ENCODE results near the gene SEC31A. TPM values are rescaled to one million over a fixed set of nuclear protein-coding genes. Genes with fewer than 3 reads are reported as not detected.

Gene SEC31A
- total and polyA plus RNA-seq, 2 experiments from 2014 or later: 91.0 to 98.8 TPM

DNA sequence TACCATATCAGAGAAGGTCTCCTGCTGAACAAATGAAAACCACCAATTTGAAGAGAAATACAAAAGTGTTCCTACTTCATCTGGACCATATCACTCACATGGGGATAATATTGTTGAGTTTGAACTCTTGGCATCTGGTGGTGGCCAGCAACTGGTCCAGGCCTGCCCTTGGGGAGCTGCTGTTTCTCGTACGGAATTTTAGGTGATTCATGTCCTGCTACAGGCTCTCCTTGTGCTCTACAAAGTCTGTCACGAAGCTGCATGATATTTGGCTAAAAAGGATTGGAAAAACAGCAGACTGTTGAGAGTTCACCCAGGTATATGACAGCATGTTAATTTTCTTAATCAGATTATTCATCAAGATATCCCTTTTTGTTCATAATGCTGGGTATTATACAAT lies 42.2 kb downstream of the SEC31A start (continued):
- TF ChIP-seq, protein P1, sequence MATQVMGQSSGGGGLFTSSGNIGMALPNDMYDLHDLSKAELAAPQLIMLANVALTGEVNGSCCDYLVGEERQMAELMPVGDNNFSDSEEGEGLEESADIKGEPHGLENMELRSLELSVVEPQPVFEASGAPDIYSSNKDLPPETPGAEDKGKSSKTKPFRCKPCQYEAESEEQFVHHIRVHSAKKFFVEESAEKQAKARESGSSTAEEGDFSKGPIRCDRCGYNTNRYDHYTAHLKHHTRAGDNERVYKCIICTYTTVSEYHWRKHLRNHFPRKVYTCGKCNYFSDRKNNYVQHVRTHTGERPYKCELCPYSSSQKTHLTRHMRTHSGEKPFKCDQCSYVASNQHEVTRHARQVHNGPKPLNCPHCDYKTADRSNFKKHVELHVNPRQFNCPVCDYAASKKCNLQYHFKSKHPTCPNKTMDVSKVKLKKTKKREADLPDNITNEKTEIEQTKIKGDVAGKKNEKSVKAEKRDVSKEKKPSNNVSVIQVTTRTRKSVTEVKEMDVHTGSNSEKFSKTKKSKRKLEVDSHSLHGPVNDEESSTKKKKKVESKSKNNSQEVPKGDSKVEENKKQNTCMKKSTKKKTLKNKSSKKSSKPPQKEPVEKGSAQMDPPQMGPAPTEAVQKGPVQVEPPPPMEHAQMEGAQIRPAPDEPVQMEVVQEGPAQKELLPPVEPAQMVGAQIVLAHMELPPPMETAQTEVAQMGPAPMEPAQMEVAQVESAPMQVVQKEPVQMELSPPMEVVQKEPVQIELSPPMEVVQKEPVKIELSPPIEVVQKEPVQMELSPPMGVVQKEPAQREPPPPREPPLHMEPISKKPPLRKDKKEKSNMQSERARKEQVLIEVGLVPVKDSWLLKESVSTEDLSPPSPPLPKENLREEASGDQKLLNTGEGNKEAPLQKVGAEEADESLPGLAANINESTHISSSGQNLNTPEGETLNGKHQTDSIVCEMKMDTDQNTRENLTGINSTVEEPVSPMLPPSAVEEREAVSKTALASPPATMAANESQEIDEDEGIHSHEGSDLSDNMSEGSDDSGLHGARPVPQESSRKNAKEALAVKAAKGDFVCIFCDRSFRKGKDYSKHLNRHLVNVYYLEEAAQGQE (IDR thresholded peaks at IDR 0.05; ENCODE audit: unreplicated experiment): no peak

DNA sequence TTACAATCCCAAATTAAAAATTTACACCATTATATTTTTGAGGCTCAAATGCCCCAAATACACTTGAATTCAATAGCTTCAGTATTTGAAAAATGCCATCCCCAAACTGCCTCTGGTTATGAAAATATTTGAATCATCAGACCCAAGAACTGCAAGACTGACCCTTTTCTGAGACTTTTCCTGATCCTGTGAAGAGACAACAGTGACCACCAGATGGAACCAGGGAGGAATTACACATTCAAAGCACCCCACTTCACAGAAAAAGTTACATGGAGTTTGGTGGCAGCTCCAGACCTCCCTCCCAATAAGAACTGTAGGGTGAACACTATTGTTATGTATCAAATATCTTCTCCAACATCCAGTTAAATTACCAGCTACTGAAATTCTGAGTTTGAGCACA lies 48.4 kb downstream of the SEC31A start:
- H3F3A ChIP-seq (replicated peaks; ENCODE audit: low read depth): no peaks in the 10 kb centered on the region
- H3K36me3 Mint-ChIP-seq (ENCODE audit: low read depth): peaks cover 41% of the 10 kb centered on the region
- H3K36me3 ChIP-seq (ENCODE audit: insufficient read depth): peaks cover 16% of the 10 kb centered on the region; the same call in 1 of the 2 replicates
- no peaks in the 10 kb centered on the region for H3K4me1 ChIP-seq (ENCODE audit: insufficient read depth)
- H3K27me3 Mint-ChIP-seq (ENCODE audit: insufficient read depth, low read depth, poor library complexity): peaks cover 4% of the 10 kb centered on the region
- no peak overlapping the region for H3K27ac Mint-ChIP-seq
- TF ChIP-seq POLR2AphosphoS5 (IDR thresholded peaks at IDR 0.05; ENCODE audit: low read depth): no peak
- TF ChIP-seq, protein P2, sequence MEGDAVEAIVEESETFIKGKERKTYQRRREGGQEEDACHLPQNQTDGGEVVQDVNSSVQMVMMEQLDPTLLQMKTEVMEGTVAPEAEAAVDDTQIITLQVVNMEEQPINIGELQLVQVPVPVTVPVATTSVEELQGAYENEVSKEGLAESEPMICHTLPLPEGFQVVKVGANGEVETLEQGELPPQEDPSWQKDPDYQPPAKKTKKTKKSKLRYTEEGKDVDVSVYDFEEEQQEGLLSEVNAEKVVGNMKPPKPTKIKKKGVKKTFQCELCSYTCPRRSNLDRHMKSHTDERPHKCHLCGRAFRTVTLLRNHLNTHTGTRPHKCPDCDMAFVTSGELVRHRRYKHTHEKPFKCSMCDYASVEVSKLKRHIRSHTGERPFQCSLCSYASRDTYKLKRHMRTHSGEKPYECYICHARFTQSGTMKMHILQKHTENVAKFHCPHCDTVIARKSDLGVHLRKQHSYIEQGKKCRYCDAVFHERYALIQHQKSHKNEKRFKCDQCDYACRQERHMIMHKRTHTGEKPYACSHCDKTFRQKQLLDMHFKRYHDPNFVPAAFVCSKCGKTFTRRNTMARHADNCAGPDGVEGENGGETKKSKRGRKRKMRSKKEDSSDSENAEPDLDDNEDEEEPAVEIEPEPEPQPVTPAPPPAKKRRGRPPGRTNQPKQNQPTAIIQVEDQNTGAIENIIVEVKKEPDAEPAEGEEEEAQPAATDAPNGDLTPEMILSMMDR (conservative IDR thresholded peaks at IDR 0.05; ENCODE audit: low read depth in 2 of 2): peak; percentile 45 to 46
- no peaks in the 10 kb centered on the region for H3K9me3 Mint-ChIP-seq
- DNase-seq (ENCODE audit: low spot score): peak; percentile 53
- no peak overlapping the region for H3K4me3 ChIP-seq
- no peaks in the 10 kb centered on the region for H3K79me2 ChIP-seq (replicated peaks; ENCODE audit: insufficient read depth)
- H4K20me1 ChIP-seq (replicated peaks; ENCODE audit: insufficient read depth): peaks cover 3% of the 10 kb centered on the region; the same call in 1 of the 2 replicates
- ATAC-seq: peak; percentile 50
- H3K9me2 ChIP-seq (ENCODE audit: insufficient read depth): no peaks in the 10 kb centered on the region
- no peaks in the 10 kb centered on the region for H3K4me1 Mint-ChIP-seq
- H2AFZ ChIP-seq: no peak overlapping the region
- H3K4me3 Mint-ChIP-seq: no peak overlapping the region
- H3K27ac ChIP-seq (ENCODE audit: low read depth): no peak overlapping the region
- no peaks in the 10 kb centered on the region for H3K27me3 ChIP-seq (ENCODE audit: insufficient read depth)
- no peak overlapping the region for H3K4me2 ChIP-seq

DNA sequence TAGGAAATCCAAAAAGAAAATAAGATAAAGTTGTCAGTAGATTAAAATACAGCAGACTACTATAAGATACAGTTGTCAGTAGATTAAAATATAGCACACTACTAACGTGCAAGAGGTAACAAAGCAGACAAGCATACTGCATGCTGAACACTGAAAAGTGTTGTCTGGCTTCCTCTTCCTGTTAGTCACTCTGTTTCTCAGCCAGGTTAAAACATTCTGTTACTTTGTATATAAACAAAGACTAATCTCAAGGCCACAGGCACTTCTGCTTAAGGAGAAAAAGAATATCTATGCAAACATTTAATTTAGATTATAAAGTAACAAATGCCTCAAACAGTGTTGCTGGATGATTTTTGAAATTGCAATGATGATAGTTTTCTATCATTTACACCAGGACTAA lies 51.3 kb downstream of the SEC31A start:
- H3K4me1 ChIP-seq (ENCODE audit: insufficient read depth): no peaks in the 10 kb centered on the region
- ATAC-seq: no peak
- H3K79me2 ChIP-seq (replicated peaks; ENCODE audit: insufficient read depth): no peaks in the 10 kb centered on the region
- TF ChIP-seq, protein P3, sequence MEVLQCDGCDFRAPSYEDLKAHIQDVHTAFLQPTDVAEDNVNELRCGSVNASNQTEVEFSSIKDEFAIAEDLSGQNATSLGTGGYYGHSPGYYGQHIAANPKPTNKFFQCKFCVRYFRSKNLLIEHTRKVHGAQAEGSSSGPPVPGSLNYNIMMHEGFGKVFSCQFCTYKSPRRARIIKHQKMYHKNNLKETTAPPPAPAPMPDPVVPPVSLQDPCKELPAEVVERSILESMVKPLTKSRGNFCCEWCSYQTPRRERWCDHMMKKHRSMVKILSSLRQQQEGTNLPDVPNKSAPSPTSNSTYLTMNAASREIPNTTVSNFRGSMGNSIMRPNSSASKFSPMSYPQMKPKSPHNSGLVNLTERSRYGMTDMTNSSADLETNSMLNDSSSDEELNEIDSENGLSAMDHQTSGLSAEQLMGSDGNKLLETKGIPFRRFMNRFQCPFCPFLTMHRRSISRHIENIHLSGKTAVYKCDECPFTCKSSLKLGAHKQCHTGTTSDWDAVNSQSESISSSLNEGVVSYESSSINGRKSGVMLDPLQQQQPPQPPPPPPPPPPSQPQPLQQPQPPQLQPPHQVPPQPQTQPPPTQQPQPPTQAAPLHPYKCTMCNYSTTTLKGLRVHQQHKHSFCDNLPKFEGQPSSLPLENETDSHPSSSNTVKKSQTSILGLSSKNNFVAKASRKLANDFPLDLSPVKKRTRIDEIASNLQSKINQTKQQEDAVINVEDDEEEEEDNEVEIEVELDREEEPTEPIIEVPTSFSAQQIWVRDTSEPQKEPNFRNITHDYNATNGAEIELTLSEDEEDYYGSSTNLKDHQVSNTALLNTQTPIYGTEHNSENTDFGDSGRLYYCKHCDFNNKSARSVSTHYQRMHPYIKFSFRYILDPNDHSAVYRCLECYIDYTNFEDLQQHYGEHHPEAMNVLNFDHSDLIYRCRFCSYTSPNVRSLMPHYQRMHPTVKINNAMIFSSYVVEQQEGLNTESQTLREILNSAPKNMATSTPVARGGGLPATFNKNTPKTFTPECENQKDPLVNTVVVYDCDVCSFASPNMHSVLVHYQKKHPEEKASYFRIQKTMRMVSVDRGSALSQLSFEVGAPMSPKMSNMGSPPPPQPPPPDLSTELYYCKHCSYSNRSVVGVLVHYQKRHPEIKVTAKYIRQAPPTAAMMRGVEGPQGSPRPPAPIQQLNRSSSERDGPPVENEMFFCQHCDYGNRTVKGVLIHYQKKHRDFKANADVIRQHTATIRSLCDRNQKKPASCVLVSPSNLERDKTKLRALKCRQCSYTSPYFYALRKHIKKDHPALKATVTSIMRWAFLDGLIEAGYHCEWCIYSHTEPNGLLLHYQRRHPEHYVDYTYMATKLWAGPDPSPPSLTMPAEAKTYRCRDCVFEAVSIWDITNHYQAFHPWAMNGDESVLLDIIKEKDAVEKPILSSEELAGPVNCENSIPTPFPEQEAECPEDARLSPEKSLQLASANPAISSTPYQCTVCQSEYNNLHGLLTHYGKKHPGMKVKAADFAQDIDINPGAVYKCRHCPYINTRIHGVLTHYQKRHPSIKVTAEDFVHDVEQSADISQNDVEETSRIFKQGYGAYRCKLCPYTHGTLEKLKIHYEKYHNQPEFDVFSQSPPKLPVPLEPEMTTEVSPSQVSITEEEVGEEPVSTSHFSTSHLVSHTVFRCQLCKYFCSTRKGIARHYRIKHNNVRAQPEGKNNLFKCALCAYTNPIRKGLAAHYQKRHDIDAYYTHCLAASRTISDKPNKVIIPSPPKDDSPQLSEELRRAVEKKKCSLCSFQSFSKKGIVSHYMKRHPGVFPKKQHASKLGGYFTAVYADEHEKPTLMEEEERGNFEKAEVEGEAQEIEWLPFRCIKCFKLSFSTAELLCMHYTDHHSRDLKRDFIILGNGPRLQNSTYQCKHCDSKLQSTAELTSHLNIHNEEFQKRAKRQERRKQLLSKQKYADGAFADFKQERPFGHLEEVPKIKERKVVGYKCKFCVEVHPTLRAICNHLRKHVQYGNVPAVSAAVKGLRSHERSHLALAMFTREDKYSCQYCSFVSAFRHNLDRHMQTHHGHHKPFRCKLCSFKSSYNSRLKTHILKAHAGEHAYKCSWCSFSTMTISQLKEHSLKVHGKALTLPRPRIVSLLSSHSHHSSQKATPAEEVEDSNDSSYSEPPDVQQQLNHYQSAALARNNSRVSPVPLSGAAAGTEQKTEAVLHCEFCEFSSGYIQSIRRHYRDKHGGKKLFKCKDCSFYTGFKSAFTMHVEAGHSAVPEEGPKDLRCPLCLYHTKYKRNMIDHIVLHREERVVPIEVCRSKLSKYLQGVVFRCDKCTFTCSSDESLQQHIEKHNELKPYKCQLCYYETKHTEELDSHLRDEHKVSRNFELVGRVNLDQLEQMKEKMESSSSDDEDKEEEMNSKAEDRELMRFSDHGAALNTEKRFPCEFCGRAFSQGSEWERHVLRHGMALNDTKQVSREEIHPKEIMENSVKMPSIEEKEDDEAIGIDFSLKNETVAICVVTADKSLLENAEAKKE (CRISPR knock-in tag; IDR thresholded peaks at IDR 0.05): no peak
- TF ChIP-seq EZH2phosphoT487 (IDR thresholded peaks at IDR 0.05; ENCODE audit: unreplicated experiment): no peak
- no peak for TF ChIP-seq JUNB (IDR thresholded peaks at IDR 0.05; ENCODE audit: unreplicated experiment)
- TF ChIP-seq ZNF331 (CRISPR knock-in tag; IDR thresholded peaks at IDR 0.05; ENCODE audit: low read depth): no peak
- TF ChIP-seq POLR2AphosphoS5 (IDR thresholded peaks at IDR 0.05; ENCODE audit: low read depth): no peak
- no peak for TF ChIP-seq ZNF114 (CRISPR knock-in tag; IDR thresholded peaks at IDR 0.05)
- no peak overlapping the region for H3K4me3 ChIP-seq
- H3K27ac ChIP-seq (ENCODE audit: low read depth): no peak overlapping the region
- H4K20me1 ChIP-seq (replicated peaks; ENCODE audit: insufficient read depth): peaks cover 3% of the 10 kb centered on the region; the same call in 1 of the 2 replicates
- peaks cover 25% of the 10 kb centered on the region; the same call in 1 of the 2 replicates for H3K36me3 ChIP-seq (ENCODE audit: insufficient read depth)
- no peaks in the 10 kb centered on the region for H3F3A ChIP-seq (replicated peaks; ENCODE audit: low read depth)
- peaks cover 38% of the 10 kb centered on the region for H3K36me3 Mint-ChIP-seq (ENCODE audit: low read depth)
- H3K4me3 Mint-ChIP-seq: no peak overlapping the region
- no peak overlapping the region for H2AFZ ChIP-seq
- no peaks in the 10 kb centered on the region for H3K9me3 Mint-ChIP-seq
- H3K9me2 ChIP-seq (ENCODE audit: insufficient read depth): no peaks in the 10 kb centered on the region
- no peak for DNase-seq (ENCODE audit: low spot score)
- H3K27me3 ChIP-seq (ENCODE audit: insufficient read depth): no peaks in the 10 kb centered on the region
- no peak overlapping the region for H3K27ac Mint-ChIP-seq
- peaks cover 1% of the 10 kb centered on the region for H3K27me3 Mint-ChIP-seq (ENCODE audit: insufficient read depth, low read depth, poor library complexity)
- H3K4me2 ChIP-seq: no peak overlapping the region
- no peaks in the 10 kb centered on the region for H3K4me1 Mint-ChIP-seq

Measured in GM23338 (cell line).